GM23338 (cell line): Measurements from ENCODE around the gene ARHGEF10L. TPM values are rescaled to one million over a fixed set of nuclear protein-coding genes. Genes with fewer than 3 reads are reported as not detected.

Experiments used
- ATAC-seq: fragments of 200-7000 bp; cut with Tn5 transposase; 3 replicates; pipeline ENCODE4 v1.9.1; 2020
- DNase-seq: peaks from one replicate; pipeline ENCODE4 v3.0.0-alpha.2; 2015; ENCODE audit warnings: low spot score
- H2AFZ ChIP-seq: fragments of 200-600 bp; sonication (generic); 2 replicates; pipeline ENCODE4 v1.8.0; 2016; ENCODE audit warnings: antibody characterized with exemption, mild to moderate bottlenecking, moderate library complexity
- H3F3A ChIP-seq: fragments of 200-600 bp; sonication (generic); replicated peaks from 2 replicates; pipeline ENCODE4 v1.8.0; 2017; ENCODE audit warnings: antibody characterized with exemption, mixed run types, low read depth
- H3K27ac ChIP-seq: fragments of 200-600 bp; sonication (generic); 2 replicates; pipeline ENCODE4 v1.6.1; 2016; ENCODE audit warnings: low read depth
- H3K27me3 ChIP-seq: fragments of 200-600 bp; sonication (generic); 2 replicates; pipeline ENCODE4 v1.8.0; 2016; ENCODE audit warnings: mild to moderate bottlenecking, mixed run types, moderate library complexity; ENCODE audit not compliant: insufficient read depth
- H3K36me3 ChIP-seq: fragments of 200-600 bp; sonication (generic); 2 replicates; pipeline ENCODE4 v1.8.0; 2016; ENCODE audit warnings: mild to moderate bottlenecking; ENCODE audit not compliant: insufficient read depth
- H3K4me1 ChIP-seq: fragments of 200-600 bp; sonication (generic); 2 replicates; pipeline ENCODE4 v1.8.0; 2016; ENCODE audit warnings: mild to moderate bottlenecking, moderate library complexity; ENCODE audit not compliant: insufficient read depth
- H3K4me2 ChIP-seq: fragments of 200-600 bp; sonication (generic); 2 replicates; pipeline ENCODE4 v1.7.1; 2017; ENCODE audit warnings: mixed run types
- H3K4me3 ChIP-seq: fragments of 200-600 bp; sonication (generic); 2 replicates; pipeline ENCODE4 v1.6.1; 2016; ENCODE audit warnings: mixed run types
- H3K79me2 ChIP-seq: fragments of 200-600 bp; sonication (generic); replicated peaks from 2 replicates; pipeline ENCODE4 v1.8.0; 2017; ENCODE audit warnings: mild to moderate bottlenecking; ENCODE audit not compliant: insufficient read depth
- H3K9me2 ChIP-seq: fragments of 200-600 bp; sonication (generic); 2 replicates; pipeline ENCODE4 v1.8.0; 2017; ENCODE audit not compliant: insufficient read depth
- H4K20me1 ChIP-seq: fragments of 200-600 bp; sonication (generic); replicated peaks from 2 replicates; pipeline ENCODE4 v1.8.0; 2017; ENCODE audit warnings: mild to moderate bottlenecking; ENCODE audit not compliant: insufficient read depth
- H3K27ac Mint-ChIP-seq: 2 replicates; pipeline ENCODE4 v1.8.0; 2020; ENCODE audit warnings: inconsistent platforms, mild to moderate bottlenecking, moderate library complexity, mixed read lengths
- H3K27me3 Mint-ChIP-seq: 3 replicates; pipeline ENCODE4 v1.8.0; 2022; ENCODE audit warnings: low read depth, mild to moderate bottlenecking, moderate library complexity, mixed read lengths, inconsistent platforms; ENCODE audit not compliant: insufficient read depth, poor library complexity
- H3K36me3 Mint-ChIP-seq: 3 replicates; pipeline ENCODE4 v1.8.0; 2021; ENCODE audit warnings: low read depth, mild to moderate bottlenecking, inconsistent platforms, moderate library complexity, mixed read lengths
- H3K4me1 Mint-ChIP-seq: 3 replicates; pipeline ENCODE4 v1.8.0; 2020; ENCODE audit warnings: mild to moderate bottlenecking, inconsistent platforms, mixed read lengths
- H3K4me3 Mint-ChIP-seq: 3 replicates; pipeline ENCODE4 v1.8.0; 2021; ENCODE audit warnings: moderate library complexity, mild to moderate bottlenecking, inconsistent platforms, mixed read lengths
- H3K9me3 Mint-ChIP-seq: 3 replicates; pipeline ENCODE4 v1.8.0; 2020; ENCODE audit warnings: moderate library complexity, mild to moderate bottlenecking, inconsistent platforms, mixed read lengths
- CREB1 ChIP-seq: fragments of 250-450 bp; sonication (Bioruptor Pico); IDR thresholded peaks from 2 replicates; pipeline ENCODE4 v1.5.0; 2020; ENCODE audit warnings: low read depth, mild to moderate bottlenecking, moderate library complexity
- EZH2 ChIP-seq: fragments of 200-600 bp; sonication (generic); IDR thresholded peaks from one replicate; pipeline ENCODE4 v1.8.0; 2017; ENCODE audit warnings: antibody characterized with exemption, mild to moderate bottlenecking, low read depth; ENCODE audit not compliant: unreplicated experiment
- EZH2phosphoT487 ChIP-seq: fragments of 200-600 bp; sonication (generic); IDR thresholded peaks from one replicate; pipeline ENCODE4 v1.8.1; 2018; ENCODE audit warnings: antibody characterized with exemption; ENCODE audit not compliant: unreplicated experiment
- JUNB ChIP-seq: IDR thresholded peaks from one replicate; pipeline ENCODE4 v1.6.1; 2016; ENCODE audit warnings: antibody characterized with exemption; ENCODE audit not compliant: unreplicated experiment
- NANOG ChIP-seq: IDR thresholded peaks from 2 replicates; pipeline ENCODE4 v1.6.1; 2016; ENCODE audit warnings: antibody characterized with exemption, borderline replicate concordance
- POLR2AphosphoS5 ChIP-seq: IDR thresholded peaks from 2 replicates; pipeline ENCODE4 v1.6.1; 2016; ENCODE audit warnings: antibody characterized with exemption, low read depth
- STAT1 ChIP-seq: IDR thresholded peaks from one replicate; pipeline ENCODE4 v1.6.1; 2016; ENCODE audit warnings: antibody characterized with exemption; ENCODE audit not compliant: unreplicated experiment
- ZNF114 ChIP-seq: fragments of 250-450 bp; sonication (Bioruptor Pico); IDR thresholded peaks from 2 replicates; pipeline ENCODE4 v1.5.0; 2020; ENCODE audit warnings: mild to moderate bottlenecking, moderate library complexity
- ZNF331 ChIP-seq: fragments of 250-450 bp; sonication (Bioruptor Pico); IDR thresholded peaks from 2 replicates; pipeline ENCODE4 v1.5.0; 2020; ENCODE audit warnings: low read depth, mild to moderate bottlenecking, moderate library complexity
- polyA plus RNA-seq: library from polyadenylated mRNA; unstranded; fragments of >200 nt; fragmentation: Nextera tagmentation; extraction: Ambion mirVana; gene quantifications from 2 replicates; pipeline ENCODE4 v1.2.1, GENCODE V29; 2016
- total RNA-seq: library from RNA; depleted of rRNA; stranded (reverse); fragments of >200 nt; shearing (Covaris generic); gene quantifications from 2 replicates; pipeline ENCODE4 v1.2.3, GENCODE V29; 2014
- TF ChIP-seq, protein P1 (sequence below): fragments of 250-450 bp; sonication (Bioruptor Pico); IDR thresholded peaks from 2 replicates; pipeline ENCODE4 v1.5.0; 2020; ENCODE audit warnings: mild to moderate bottlenecking, moderate library complexity
- TF ChIP-seq, protein P2 (sequence below), 2 experiments: fragments of 200-600 bp in 1 of 2; sonication (generic) in 1 of 2; conservative IDR thresholded peaks; 2 replicates each; pipeline versions ENCODE4 v1.5.1 to v1.6.1; 2016 to 2017; ENCODE audit warnings: antibody characterized with exemption in 2 of 2, low read depth in 2 of 2, mild to moderate bottlenecking in 2 of 2, moderate library complexity in 1 of 2
- TF ChIP-seq, protein P3 (sequence below): IDR thresholded peaks from one replicate; pipeline ENCODE4 v1.6.1; 2018; ENCODE audit warnings: antibody characterized with exemption; ENCODE audit not compliant: unreplicated experiment
- TF ChIP-seq, protein P4 (sequence below): IDR thresholded peaks from 2 replicates; pipeline ENCODE4 v1.6.1; 2016; ENCODE audit warnings: antibody characterized with exemption

ARHGEF10L gene
- total and polyA plus RNA-seq, 2 experiments from 2014 or later = 12.1 to 46.8 TPM

DNA sequence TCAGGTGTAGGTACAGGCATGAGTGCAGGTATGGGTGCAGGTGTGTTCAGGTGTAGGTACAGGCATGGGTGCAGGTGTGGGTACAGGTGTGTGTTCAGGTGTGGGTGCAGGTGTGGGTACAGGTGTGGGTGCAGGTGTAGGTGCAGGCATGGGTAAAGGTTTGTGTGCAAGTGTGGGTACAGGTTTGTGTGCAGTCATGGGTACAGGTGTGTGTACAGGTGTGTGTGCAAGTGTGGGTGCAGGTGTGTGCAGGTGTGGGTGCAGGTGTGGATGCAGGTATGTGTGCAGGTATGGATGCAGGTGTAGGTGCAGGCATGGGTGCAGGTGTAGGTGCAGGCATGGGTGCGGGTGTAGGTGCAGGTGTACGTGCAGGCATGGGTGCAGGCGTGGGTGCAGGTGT lies 136.2 kb downstream of the ARHGEF10L start:
- H3K27ac ChIP-seq = no peak overlapping the region
- Mint-ChIP-seq H3K9me3 (no peaks in the 10 kb centered on the region; the same call in 2 of the 3 replicates), H3K36me3 (peaks cover 10% of the 10 kb centered on the region; the same call in 2 of the 3 replicates), H3K27ac (no peak overlapping the region), H3K4me3 (no peak overlapping the region), H3K4me1 (peaks cover 26% of the 10 kb centered on the region), H3K27me3 (peaks cover 22% of the 10 kb centered on the region)
- peaks cover 4% of the 10 kb centered on the region; the same call in 1 of the 2 replicates for H4K20me1 ChIP-seq
- no peak for ATAC-seq
- TF ChIP-seq, protein P1, sequence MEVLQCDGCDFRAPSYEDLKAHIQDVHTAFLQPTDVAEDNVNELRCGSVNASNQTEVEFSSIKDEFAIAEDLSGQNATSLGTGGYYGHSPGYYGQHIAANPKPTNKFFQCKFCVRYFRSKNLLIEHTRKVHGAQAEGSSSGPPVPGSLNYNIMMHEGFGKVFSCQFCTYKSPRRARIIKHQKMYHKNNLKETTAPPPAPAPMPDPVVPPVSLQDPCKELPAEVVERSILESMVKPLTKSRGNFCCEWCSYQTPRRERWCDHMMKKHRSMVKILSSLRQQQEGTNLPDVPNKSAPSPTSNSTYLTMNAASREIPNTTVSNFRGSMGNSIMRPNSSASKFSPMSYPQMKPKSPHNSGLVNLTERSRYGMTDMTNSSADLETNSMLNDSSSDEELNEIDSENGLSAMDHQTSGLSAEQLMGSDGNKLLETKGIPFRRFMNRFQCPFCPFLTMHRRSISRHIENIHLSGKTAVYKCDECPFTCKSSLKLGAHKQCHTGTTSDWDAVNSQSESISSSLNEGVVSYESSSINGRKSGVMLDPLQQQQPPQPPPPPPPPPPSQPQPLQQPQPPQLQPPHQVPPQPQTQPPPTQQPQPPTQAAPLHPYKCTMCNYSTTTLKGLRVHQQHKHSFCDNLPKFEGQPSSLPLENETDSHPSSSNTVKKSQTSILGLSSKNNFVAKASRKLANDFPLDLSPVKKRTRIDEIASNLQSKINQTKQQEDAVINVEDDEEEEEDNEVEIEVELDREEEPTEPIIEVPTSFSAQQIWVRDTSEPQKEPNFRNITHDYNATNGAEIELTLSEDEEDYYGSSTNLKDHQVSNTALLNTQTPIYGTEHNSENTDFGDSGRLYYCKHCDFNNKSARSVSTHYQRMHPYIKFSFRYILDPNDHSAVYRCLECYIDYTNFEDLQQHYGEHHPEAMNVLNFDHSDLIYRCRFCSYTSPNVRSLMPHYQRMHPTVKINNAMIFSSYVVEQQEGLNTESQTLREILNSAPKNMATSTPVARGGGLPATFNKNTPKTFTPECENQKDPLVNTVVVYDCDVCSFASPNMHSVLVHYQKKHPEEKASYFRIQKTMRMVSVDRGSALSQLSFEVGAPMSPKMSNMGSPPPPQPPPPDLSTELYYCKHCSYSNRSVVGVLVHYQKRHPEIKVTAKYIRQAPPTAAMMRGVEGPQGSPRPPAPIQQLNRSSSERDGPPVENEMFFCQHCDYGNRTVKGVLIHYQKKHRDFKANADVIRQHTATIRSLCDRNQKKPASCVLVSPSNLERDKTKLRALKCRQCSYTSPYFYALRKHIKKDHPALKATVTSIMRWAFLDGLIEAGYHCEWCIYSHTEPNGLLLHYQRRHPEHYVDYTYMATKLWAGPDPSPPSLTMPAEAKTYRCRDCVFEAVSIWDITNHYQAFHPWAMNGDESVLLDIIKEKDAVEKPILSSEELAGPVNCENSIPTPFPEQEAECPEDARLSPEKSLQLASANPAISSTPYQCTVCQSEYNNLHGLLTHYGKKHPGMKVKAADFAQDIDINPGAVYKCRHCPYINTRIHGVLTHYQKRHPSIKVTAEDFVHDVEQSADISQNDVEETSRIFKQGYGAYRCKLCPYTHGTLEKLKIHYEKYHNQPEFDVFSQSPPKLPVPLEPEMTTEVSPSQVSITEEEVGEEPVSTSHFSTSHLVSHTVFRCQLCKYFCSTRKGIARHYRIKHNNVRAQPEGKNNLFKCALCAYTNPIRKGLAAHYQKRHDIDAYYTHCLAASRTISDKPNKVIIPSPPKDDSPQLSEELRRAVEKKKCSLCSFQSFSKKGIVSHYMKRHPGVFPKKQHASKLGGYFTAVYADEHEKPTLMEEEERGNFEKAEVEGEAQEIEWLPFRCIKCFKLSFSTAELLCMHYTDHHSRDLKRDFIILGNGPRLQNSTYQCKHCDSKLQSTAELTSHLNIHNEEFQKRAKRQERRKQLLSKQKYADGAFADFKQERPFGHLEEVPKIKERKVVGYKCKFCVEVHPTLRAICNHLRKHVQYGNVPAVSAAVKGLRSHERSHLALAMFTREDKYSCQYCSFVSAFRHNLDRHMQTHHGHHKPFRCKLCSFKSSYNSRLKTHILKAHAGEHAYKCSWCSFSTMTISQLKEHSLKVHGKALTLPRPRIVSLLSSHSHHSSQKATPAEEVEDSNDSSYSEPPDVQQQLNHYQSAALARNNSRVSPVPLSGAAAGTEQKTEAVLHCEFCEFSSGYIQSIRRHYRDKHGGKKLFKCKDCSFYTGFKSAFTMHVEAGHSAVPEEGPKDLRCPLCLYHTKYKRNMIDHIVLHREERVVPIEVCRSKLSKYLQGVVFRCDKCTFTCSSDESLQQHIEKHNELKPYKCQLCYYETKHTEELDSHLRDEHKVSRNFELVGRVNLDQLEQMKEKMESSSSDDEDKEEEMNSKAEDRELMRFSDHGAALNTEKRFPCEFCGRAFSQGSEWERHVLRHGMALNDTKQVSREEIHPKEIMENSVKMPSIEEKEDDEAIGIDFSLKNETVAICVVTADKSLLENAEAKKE (CRISPR knock-in tag) = no peak
- TF ChIP-seq JUNB (no peak), POLR2AphosphoS5 (no peak), STAT1 (no peak), ZNF114 (no peak), CREB1 (CRISPR knock-in tag) (no peak), EZH2 (no peak), ZNF331 (CRISPR knock-in tag) (no peak), NANOG (no peak), EZH2phosphoT487 (no peak)
- TF ChIP-seq, protein P2, sequence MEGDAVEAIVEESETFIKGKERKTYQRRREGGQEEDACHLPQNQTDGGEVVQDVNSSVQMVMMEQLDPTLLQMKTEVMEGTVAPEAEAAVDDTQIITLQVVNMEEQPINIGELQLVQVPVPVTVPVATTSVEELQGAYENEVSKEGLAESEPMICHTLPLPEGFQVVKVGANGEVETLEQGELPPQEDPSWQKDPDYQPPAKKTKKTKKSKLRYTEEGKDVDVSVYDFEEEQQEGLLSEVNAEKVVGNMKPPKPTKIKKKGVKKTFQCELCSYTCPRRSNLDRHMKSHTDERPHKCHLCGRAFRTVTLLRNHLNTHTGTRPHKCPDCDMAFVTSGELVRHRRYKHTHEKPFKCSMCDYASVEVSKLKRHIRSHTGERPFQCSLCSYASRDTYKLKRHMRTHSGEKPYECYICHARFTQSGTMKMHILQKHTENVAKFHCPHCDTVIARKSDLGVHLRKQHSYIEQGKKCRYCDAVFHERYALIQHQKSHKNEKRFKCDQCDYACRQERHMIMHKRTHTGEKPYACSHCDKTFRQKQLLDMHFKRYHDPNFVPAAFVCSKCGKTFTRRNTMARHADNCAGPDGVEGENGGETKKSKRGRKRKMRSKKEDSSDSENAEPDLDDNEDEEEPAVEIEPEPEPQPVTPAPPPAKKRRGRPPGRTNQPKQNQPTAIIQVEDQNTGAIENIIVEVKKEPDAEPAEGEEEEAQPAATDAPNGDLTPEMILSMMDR (conservative IDR thresholded peaks at IDR 0.05; ENCODE audit: low read depth in 2 of 2) = no peak
- TF ChIP-seq, protein P3, sequence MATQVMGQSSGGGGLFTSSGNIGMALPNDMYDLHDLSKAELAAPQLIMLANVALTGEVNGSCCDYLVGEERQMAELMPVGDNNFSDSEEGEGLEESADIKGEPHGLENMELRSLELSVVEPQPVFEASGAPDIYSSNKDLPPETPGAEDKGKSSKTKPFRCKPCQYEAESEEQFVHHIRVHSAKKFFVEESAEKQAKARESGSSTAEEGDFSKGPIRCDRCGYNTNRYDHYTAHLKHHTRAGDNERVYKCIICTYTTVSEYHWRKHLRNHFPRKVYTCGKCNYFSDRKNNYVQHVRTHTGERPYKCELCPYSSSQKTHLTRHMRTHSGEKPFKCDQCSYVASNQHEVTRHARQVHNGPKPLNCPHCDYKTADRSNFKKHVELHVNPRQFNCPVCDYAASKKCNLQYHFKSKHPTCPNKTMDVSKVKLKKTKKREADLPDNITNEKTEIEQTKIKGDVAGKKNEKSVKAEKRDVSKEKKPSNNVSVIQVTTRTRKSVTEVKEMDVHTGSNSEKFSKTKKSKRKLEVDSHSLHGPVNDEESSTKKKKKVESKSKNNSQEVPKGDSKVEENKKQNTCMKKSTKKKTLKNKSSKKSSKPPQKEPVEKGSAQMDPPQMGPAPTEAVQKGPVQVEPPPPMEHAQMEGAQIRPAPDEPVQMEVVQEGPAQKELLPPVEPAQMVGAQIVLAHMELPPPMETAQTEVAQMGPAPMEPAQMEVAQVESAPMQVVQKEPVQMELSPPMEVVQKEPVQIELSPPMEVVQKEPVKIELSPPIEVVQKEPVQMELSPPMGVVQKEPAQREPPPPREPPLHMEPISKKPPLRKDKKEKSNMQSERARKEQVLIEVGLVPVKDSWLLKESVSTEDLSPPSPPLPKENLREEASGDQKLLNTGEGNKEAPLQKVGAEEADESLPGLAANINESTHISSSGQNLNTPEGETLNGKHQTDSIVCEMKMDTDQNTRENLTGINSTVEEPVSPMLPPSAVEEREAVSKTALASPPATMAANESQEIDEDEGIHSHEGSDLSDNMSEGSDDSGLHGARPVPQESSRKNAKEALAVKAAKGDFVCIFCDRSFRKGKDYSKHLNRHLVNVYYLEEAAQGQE = no peak
- TF ChIP-seq, protein P4, sequence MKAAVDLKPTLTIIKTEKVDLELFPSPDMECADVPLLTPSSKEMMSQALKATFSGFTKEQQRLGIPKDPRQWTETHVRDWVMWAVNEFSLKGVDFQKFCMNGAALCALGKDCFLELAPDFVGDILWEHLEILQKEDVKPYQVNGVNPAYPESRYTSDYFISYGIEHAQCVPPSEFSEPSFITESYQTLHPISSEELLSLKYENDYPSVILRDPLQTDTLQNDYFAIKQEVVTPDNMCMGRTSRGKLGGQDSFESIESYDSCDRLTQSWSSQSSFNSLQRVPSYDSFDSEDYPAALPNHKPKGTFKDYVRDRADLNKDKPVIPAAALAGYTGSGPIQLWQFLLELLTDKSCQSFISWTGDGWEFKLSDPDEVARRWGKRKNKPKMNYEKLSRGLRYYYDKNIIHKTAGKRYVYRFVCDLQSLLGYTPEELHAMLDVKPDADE = no peak
- 0 out of 2 replicates have a peak, but pooled peaks cover 3% of the 10 kb centered on the region for H3K79me2 ChIP-seq
- H2AFZ ChIP-seq = no peak overlapping the region
- no peaks in the 10 kb centered on the region for H3K36me3 ChIP-seq
- DNase-seq = no peak
- H3K4me1 ChIP-seq = peaks cover 10% of the 10 kb centered on the region; the same call in 1 of the 2 replicates
- H3K4me2 ChIP-seq = no peak overlapping the region
- no peak overlapping the region for H3K4me3 ChIP-seq
- no peaks in the 10 kb centered on the region for H3F3A ChIP-seq
- no peaks in the 10 kb centered on the region for H3K9me2 ChIP-seq
- H3K27me3 ChIP-seq = no peaks in the 10 kb centered on the region
